Osteocyte (in vitro differentiated cells): Measurements from ENCODE around the gene CYREN. TPM values are rescaled to one million over a fixed set of nuclear protein-coding genes. Genes with fewer than 3 reads are reported as not detected.

Experiments used
- DNase-seq: peaks from one replicate; pipeline ENCODE4 v3.0.0; 2021; ENCODE audit warnings: mixed read lengths; ENCODE audit not compliant: unreplicated experiment; ENCODE audit errors: extremely low spot score
- H3K27ac Mint-ChIP-seq: one replicate; pipeline ENCODE4 v1.8.0; 2021; ENCODE audit warnings: mild to moderate bottlenecking, mixed read lengths; ENCODE audit not compliant: unreplicated experiment
- H3K27me3 Mint-ChIP-seq: one replicate; pipeline ENCODE4 v1.8.0; 2021; ENCODE audit warnings: mixed read lengths; ENCODE audit not compliant: unreplicated experiment
- H3K36me3 Mint-ChIP-seq: one replicate; pipeline ENCODE4 v1.8.0; 2021; ENCODE audit warnings: mixed read lengths; ENCODE audit not compliant: unreplicated experiment
- H3K4me1 Mint-ChIP-seq: one replicate; pipeline ENCODE4 v1.8.0; 2021; ENCODE audit warnings: mixed read lengths; ENCODE audit not compliant: unreplicated experiment
- H3K4me3 Mint-ChIP-seq: one replicate; pipeline ENCODE4 v1.8.0; 2021; ENCODE audit warnings: mild to moderate bottlenecking, moderate library complexity, mixed read lengths; ENCODE audit not compliant: unreplicated experiment
- H3K9me3 Mint-ChIP-seq: one replicate; pipeline ENCODE4 v1.8.0; 2021; ENCODE audit warnings: mixed read lengths; ENCODE audit not compliant: unreplicated experiment
- total RNA-seq: library from RNA; stranded (reverse); gene quantifications from 2 replicates; pipeline ENCODE4 v1.2.1, GENCODE V29; 2021
- TF ChIP-seq, protein P1 (sequence below): fragments of 200-600 bp; sonication (generic); IDR thresholded peaks from 2 replicates; pipeline ENCODE4 v1.5.0; 2021; ENCODE audit warnings: antibody characterized with exemption, mild to moderate bottlenecking, moderate library complexity

CYREN gene
- total RNA-seq, 1 donor from 2014 or later, result 38.6 TPM

DNA sequence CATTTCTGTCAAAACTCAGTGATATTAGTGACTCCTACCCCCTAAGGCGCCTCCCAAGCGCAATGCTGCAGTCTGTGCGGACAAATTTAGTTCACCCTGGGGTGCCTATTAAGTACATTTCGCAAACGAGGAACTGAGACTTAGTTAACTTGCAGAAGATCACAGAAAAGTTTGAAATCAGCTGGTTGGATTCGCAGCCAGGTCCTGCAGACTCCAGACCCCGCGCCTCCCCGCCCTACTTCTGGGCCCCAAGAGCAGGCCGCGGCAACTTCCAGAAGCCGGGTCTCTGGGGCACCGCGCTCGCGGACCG lies 588 bp downstream of the CYREN start:
- DNase-seq, result no peak
- TF ChIP-seq, protein P1, sequence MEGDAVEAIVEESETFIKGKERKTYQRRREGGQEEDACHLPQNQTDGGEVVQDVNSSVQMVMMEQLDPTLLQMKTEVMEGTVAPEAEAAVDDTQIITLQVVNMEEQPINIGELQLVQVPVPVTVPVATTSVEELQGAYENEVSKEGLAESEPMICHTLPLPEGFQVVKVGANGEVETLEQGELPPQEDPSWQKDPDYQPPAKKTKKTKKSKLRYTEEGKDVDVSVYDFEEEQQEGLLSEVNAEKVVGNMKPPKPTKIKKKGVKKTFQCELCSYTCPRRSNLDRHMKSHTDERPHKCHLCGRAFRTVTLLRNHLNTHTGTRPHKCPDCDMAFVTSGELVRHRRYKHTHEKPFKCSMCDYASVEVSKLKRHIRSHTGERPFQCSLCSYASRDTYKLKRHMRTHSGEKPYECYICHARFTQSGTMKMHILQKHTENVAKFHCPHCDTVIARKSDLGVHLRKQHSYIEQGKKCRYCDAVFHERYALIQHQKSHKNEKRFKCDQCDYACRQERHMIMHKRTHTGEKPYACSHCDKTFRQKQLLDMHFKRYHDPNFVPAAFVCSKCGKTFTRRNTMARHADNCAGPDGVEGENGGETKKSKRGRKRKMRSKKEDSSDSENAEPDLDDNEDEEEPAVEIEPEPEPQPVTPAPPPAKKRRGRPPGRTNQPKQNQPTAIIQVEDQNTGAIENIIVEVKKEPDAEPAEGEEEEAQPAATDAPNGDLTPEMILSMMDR, result no peak
- H3K36me3 Mint-ChIP-seq, result peaks cover 33% of the 10 kb centered on the region
- no peaks in the 10 kb centered on the region for H3K27me3 Mint-ChIP-seq
- peak overlapping the region; percentile 76 for H3K27ac Mint-ChIP-seq
- H3K9me3 Mint-ChIP-seq, result no peaks in the 10 kb centered on the region
- H3K4me1 Mint-ChIP-seq, result peaks cover 28% of the 10 kb centered on the region
- H3K4me3 Mint-ChIP-seq, result peak overlapping the region; percentile 86

DNA sequence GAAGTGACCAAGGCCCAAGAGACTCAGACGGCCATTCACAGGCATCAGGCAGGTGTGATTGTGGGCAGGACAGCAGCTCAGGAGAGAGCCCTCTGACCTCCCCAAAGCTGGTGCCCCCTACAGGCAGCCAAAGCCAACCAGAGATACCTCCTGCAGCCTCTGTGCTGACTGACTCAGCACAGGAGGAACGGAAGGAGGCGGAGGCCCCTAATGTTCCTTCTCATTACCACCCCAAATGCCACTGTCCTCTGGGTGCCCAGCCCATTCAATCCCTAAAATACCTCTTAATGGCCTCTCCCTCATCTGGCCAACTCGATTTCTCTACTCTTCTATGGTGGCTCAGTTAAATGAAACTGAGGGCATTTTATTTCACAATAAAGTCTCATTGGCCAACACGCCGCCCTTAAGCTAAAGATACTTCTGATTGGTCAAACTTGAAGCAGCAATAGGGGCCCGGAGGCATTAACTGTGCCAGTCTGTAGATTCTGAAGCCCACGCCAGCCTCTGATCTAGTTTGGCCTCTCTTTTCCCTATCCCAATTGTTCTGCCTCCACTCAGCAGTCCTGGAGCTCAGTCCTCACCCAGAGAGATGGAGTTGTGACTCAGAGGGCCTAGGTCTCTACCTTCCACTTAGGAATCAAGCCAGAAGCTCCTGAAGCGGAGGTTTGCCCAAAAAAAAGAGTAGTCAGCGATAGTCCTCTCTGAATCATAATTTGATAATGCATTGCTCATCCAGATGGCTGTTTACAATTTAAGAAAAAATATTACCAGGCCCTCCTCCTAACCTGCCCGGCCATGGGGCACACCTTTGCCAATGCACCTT lies 1.2 kb downstream of the CYREN start:
- TF ChIP-seq, protein P1, result peak; percentile 31
- DNase-seq, result no peak

DNA sequence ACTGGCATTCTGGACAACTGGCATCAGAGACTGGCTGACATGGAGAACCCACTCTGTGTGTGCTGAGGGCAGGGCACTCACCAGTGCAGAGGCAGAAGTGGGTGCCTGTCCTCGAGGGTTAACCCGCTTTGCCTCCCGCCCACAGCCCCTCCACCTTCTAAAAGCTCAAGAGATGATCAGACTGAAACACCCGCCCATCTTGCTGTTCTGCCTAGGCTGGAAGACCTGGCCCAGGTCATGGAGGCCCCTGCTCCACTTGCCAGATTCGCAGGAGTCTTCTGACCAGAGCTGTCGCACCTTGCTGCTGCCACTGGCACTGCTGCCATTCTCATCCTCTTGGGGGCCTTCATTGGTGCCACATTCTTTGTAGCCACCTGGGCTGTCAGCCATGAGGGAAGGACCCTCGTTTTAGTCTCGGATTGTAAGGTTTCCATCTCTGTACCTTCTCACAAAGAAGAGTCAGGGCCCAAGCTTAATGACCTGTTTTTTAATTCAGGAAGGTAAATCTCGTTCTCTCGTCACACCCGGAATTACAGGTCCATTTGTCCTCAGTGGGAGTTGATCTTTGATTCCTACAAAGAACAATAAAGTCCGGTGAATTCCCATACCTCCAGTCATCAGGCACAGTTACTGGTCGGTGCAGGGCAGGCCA lies 1.9 kb downstream of the CYREN start:
- Mint-ChIP-seq H3K4me3 (peak overlapping the region; percentile 86), H3K4me1 (peaks cover 28% of the 10 kb centered on the region), H3K27me3 (no peaks in the 10 kb centered on the region), H3K9me3 (no peaks in the 10 kb centered on the region), H3K36me3 (peaks cover 35% of the 10 kb centered on the region), H3K27ac (no peak overlapping the region)
- no peak for DNase-seq
- TF ChIP-seq, protein P1, result no peak

More for the DNA sequence above, 1.2 kb downstream of the CYREN start:
- Mint-ChIP-seq H3K4me1 (peaks cover 28% of the 10 kb centered on the region), H3K9me3 (no peaks in the 10 kb centered on the region), H3K27me3 (no peaks in the 10 kb centered on the region), H3K4me3 (peak overlapping the region; percentile 86), H3K27ac (peak overlapping the region; percentile 76), H3K36me3 (peaks cover 33% of the 10 kb centered on the region)

DNA sequence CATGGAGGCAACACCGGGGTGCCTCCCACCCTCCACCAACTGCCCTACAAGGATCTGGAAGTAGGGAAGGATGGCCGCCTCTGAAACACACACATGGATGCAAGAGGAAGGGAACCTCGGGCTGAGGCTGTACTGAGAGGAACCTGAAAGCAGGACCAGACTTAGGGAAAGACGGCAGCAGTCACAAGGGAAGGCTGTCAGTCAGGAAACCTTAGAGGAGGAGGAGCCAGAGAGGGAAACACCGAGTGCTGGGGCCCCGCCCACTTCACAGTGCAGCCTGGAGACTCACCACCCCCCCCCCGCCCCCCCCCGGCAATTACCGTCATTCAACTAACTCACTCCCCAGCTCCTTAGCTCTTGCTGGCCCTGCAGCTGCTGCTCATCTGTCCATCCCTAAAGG lies 2.5 kb downstream of the CYREN start:
- Mint-ChIP-seq H3K27me3 (no peaks in the 10 kb centered on the region), H3K36me3 (peaks cover 35% of the 10 kb centered on the region), H3K27ac (no peak overlapping the region), H3K9me3 (peaks cover under 1% of the 10 kb centered on the region), H3K4me3 (peak overlapping the region; percentile 14), H3K4me1 (peaks cover 28% of the 10 kb centered on the region)
- TF ChIP-seq, protein P1, result no peak
- no peak for DNase-seq

DNA sequence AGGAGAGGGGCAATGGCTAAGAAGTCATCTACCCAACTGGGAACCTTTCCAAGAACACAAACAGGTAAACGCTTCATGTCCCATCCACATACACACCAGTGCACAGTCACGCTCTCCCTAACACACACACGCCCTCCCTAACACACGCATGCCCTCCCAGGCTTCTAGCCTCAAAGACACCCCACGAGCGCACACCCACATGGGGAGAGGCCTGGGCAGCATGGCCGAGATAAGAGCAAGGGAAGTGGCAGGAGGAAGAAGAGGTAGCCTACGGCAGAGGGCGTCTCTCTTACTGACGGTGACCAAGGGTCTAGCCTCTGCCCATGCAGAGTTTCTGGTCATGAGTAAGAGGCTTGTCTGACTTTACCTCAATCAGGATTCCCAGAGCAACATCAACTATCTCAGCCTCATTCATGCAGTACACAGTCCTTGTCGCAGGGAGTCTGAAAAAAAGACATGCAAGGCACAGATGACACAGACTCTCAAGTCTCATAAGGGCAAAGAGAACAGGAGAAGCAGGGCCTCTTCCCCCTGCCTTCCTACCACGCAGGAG lies 3.1 kb downstream of the CYREN start:
- Mint-ChIP-seq H3K27ac (no peak overlapping the region), H3K36me3 (peaks cover 38% of the 10 kb centered on the region), H3K4me3 (peak overlapping the region; percentile 14), H3K9me3 (peaks cover 6% of the 10 kb centered on the region), H3K27me3 (no peaks in the 10 kb centered on the region), H3K4me1 (peaks cover 28% of the 10 kb centered on the region)
- DNase-seq, result no peak
- TF ChIP-seq, protein P1, result no peak
